Cardiac septum (tissue), 1 donor: ENCODE measurements around the gene CD93. TPM values are rescaled to one million over a fixed set of nuclear protein-coding genes. Genes with fewer than 3 reads are reported as not detected.

Experiments used
- DNase-seq: peaks from one replicate; pipeline ENCODE4 v3.0.0-alpha.2; 2020; ENCODE audit warnings: low spot score
- intact Hi-C: fragments of 100-400 bp; cut with DNase I; formaldehyde crosslinking; loops from one replicate; pipeline ENCODE4 v1.14.0; 2022
- long read RNA-seq: library from polyadenylated mRNA; unstranded; transcript quantifications from one replicate; pipeline ENCODE4 v2.0.0, GENCODE V29; 2021
- total RNA-seq: library from RNA; stranded (reverse); fragmentation: NEBNext Ultra II Directional; extraction: Animal tissue kit (Norgen Biotek cat#: 25700); gene quantifications from one replicate; pipeline ENCODE4 v1.2.1, GENCODE V29; 2021
- donor health status: DM: no; HTN: no; CAD: no.

The CD93 gene, protein sequence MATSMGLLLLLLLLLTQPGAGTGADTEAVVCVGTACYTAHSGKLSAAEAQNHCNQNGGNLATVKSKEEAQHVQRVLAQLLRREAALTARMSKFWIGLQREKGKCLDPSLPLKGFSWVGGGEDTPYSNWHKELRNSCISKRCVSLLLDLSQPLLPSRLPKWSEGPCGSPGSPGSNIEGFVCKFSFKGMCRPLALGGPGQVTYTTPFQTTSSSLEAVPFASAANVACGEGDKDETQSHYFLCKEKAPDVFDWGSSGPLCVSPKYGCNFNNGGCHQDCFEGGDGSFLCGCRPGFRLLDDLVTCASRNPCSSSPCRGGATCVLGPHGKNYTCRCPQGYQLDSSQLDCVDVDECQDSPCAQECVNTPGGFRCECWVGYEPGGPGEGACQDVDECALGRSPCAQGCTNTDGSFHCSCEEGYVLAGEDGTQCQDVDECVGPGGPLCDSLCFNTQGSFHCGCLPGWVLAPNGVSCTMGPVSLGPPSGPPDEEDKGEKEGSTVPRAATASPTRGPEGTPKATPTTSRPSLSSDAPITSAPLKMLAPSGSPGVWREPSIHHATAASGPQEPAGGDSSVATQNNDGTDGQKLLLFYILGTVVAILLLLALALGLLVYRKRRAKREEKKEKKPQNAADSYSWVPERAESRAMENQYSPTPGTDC
- 40.3 TPM for total RNA-seq
- long read RNA-seq, full-length matches to known transcripts = 2 of 19 reads
- long read RNA-seq, partial matches to known transcripts = 0 of 19 reads
- long read RNA-seq, other reads (novel, unspliced or antisense) = 17 of 19 reads

GRCh38 chr20:23086056-23086566 is at the start of gene CD93:
CD93 (minus strand) TSS chr20:23086324; CDS start chr20:23086192, 132 bp downstream.
- peak; percentile 86 for DNase-seq
- intact Hi-C loops = loop anchor here (5.0 kb wide), 1 partner anchor 46 kb away; no protein-coding TSS in a partner anchor

- intact Hi-C loops = loop anchor here (5.0 kb wide), 1 partner anchor 46 kb away; the partner anchor contains the start of gene CD93
- DNase-seq = no peak
These were observed 47.5 kb upstream of the CD93 start for GRCh38 chr20:23133560-23133998.

DNA sequence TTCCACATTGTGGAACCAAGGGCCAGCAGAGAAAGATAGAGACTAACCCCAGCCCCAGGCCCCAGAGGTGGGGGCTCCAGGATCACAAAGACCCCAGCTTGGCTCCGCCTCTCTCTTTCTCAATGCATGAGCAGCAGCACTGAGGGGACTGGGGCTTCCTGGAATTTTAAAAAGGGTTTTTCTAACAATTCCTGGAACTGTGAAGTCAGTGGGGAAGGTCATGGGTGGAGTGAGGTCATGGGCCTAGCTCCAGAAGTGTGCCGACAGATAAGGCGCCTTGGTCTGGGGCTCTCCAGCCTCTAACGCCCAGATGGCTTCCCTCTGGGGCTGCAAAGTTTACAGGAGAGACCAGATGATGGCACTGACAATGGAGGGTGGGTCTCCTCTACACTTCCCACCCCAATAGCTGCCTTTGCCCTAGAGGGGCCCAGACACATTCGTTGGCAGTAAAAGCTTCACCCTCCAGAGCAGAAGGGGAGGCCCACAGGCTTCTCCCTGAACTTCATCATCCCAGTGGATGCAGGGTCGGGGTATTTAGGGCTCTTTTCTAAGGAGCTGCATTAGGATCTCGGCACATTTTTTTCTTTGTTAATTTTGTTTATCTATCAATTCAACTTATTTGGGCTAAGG is 46.9 kb upstream of the CD93 start:
- intact Hi-C loops = loop anchor here (5.0 kb wide), 1 partner anchor 46 kb away; the partner anchor contains the start of gene CD93
- peak; percentile 78 for DNase-seq

- intact Hi-C loops = loop anchor here (5.0 kb wide), 1 partner anchor 45 kb away; the partner anchor contains the start of gene CD93
- DNase-seq = peak; percentile 75
These were observed 46.3 kb upstream of the CD93 start for GRCh38 chr20:23132293-23132929.

DNA sequence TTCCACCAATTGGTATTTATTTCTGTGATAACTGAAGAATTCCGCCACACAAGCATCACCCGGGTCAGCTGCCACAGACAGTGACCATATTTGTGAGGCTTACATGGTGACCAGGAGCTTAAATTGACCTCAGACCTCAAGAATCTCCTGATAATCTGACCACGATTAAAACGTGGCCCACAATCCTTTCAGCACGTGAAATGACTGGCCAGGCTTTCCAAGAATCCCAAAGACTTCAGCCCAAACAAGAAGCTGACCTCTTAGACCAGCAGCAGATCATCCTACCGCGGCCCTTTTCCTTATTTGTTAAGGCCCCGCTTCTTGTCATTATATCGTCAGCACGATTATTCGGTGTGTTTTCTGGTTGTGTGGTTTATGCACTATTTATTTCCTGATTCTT is 45.6 kb upstream of the CD93 start:
- intact Hi-C loops = loop anchor here (5.0 kb wide), 1 partner anchor 44 kb away; the partner anchor contains the start of gene CD93
- DNase-seq = no peak

DNA sequence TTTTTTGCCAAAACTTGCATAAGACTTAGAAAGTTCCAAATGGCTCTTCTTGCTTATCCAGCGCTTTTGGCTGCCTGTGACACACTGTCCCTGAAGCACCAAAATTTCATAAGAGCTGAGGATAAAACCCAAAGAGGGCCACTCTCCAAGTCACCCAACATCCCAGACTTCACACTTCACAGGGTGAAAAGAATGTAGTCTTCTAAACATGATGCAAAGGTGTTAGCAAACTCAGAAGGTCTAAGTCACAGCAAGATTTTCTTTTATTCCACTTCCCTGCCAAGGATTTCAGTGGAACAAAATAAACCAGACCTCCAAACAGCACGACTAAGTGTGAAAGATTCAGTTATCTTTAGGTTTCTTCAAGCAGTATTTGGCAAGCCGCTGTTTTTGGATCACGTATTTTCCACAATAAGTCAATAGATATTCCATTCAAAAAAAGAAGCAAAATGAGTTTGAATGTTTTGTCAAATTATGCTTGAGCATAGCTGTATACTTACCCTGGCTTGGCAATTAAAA is 44.6 kb upstream of the CD93 start:
- DNase-seq = no peak
- intact Hi-C loops = loop anchor here (5.0 kb wide), 1 partner anchor 43 kb away; the partner anchor contains the start of gene CD93

GRCh38 chr20:23129891-23130621 is 43.9 kb upstream of the CD93 start:
- DNase-seq = peak; percentile 68
- intact Hi-C loops = loop anchor here (5.0 kb wide), 1 partner anchor 43 kb away; the partner anchor contains the start of gene CD93

- DNase-seq = no peak
- intact Hi-C loops = no loop called here
These were observed 43.1 kb upstream of the CD93 start for GRCh38 chr20:23129266-23129665.

- intact Hi-C loops = no loop called here
- DNase-seq = peak; percentile 53
These were observed 42.5 kb upstream of the CD93 start for GRCh38 chr20:23128461-23129125.

- peak; percentile 63 for DNase-seq
- intact Hi-C loops = no loop called here
These were observed 41.6 kb upstream of the CD93 start for GRCh38 chr20:23127506-23128279.

DNA sequence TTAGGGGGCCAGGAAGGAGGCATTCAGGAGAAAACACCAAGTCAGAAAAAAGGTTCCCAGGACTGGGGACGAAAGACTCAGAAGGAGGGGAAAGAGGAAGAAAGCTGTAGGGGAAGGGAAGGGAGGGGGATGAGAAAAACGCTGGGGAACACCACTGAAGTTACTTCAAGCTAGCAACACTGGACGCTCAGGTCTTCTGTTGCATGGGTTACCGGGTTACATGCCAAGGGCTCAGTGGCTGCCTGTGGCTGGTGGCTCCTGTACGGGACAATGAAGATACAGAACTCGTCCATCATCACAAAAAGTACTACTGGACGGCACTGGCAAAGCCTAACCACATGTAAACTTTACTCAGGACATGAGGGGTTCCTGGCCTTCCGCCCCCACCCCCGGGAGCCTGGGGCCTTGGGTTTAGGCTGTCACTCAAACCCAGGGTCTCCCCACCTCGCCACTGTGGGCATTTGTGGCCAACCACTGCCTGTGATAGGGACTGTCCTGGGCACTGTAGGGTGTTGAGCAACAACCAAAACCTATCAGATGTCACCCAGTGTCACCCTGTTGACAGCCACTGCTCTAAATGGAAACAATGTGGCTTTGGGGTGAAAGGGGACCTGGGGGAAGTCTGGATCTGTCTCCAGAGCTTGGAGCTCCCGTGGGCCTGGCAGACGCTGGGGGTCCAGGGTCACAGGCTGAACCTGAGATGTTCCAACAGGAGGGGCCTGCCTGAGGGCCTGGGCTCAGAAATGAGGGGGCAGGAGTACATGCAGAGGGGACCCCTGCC is 40.3 kb upstream of the CD93 start:
- intact Hi-C loops = no loop called here
- peak; percentile 75 for DNase-seq

- intact Hi-C loops = no loop called here
- peak; percentile 87 for DNase-seq
These were observed 39.6 kb upstream of the CD93 start for GRCh38 chr20:23125625-23126191.

DNA sequence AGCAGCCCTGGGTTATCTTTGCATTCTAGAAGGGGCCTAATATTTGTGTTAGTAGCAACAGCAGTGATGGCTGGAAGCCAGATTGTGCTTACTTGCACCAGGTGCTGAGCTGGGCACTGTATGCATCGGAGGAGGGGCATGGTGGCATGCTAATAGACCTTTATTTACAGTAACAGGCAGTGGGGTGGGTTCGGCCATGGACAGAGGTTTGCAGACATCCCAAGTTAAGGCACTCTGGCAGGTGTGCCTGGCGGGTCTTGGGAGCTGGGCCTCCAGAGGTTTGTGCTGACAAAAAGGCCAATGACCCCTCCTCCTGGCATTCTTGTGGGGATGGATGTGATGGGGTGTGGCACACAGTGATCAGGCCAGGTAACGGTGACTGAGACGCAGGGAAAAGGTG is 39.0 kb upstream of the CD93 start:
- intact Hi-C loops = no loop called here
- no peak for DNase-seq

DNA sequence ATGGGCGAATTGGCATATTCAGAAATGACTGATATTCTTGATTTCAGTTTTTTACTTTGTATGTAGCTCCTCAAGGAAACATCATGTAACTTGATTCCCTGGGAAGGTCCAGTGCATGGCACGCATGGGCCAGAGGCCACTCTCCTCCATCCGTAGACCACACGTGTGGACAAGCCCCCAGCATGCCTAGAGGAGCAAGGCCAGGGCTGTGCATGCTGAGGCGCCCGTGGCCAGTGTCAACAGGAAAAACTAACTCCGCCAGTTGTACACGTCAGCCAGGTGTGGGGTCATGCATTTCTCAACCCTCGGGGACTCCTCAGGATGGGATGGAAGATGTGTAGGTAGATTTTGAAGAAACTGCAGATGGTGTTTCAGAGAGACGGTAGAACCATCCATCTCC is 37.8 kb upstream of the CD93 start:
- DNase-seq = no peak
- intact Hi-C loops = no loop called here

DNA sequence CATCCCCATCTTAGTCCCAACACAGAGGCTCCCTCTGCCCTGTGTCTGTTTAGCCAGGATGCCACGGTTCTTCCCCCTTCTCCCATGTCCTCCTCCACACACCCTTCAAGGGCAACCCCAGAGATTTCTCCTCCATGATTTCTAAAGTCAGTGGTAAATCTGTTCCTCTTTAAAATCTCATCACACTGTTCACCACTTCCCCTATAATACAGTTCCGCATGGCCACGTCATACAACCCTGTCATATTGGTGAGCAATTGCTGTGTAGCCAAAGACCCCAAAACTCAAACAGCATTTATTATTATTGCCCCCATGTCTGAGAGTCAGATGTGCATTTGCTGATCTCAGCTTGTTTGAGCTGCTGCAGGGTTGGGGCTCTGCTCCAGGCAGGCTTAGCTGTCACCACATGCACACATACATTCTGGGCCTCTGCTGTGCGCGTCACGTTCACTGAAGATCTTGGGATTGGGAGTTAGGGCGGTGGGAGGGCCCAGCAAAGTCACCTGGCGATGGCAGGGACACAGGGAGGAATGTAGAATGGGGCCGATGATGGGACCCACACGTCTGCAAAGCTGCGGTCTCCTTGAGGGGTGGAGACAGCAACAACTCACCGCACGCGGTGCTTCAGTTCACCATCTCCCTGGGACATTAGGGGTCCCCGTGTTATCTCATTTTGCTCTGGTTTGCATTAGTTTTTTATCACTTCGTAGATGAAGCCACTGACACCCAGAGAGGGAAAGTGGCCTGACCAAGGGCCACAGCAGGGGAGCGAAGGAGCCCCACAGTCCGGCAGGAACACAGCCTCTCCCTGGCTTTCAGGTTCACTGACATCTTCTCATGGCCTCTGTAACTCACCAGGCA is 36.9 kb upstream of the CD93 start:
- intact Hi-C loops = no loop called here
- no peak for DNase-seq
